Ishikawa (cell line): ENCODE measurements around the gene TRH.

Experiments used
- NFIC ChIP-seq: IDR thresholded peaks from 2 replicates; pipeline ENCODE4 v1.6.1; 2012
- TF ChIP-seq, protein P1 (sequence below): IDR thresholded peaks from 2 replicates; pipeline ENCODE4 v1.6.1; 2012

Gene TRH

DNA sequence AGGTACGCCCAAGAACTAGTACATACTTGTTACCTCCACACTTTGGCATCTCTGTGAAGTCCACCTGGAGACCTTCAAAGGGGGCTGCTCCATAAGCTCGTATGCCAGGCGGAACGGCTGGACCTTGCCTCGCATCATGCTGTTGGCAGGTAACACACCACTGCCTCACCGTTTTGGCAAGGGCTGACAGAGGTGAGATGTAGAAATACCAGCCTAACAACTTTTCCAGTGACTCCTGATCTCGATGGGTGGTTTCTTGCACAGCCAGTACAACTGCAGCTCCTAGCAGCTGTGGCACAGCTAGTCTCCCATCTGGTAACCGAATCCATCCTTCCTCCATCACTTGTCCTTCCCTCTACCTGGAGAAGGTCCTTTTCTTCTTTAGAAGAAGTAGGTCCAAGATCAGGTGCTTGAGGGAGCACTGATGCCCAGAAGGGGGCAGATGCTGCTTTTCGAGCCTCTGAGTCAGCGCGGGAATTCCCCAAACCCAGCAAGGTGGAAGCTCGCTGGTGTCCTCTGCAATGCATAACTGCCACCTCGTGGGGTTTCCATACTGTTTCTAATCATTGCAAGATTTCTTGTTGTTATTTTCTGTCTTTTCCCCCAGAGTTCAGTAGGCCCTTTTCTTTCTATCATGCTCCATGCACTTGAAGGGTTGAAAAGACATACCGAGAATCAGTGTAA, 51.8 kb downstream of the TRH start:
- TF ChIP-seq NFIC = peak; percentile 23; the same call in 1 of the 2 replicates
- TF ChIP-seq, protein P1, sequence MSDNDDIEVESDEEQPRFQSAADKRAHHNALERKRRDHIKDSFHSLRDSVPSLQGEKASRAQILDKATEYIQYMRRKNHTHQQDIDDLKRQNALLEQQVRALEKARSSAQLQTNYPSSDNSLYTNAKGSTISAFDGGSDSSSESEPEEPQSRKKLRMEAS = peak; percentile 79
